ENCODE measurements around the gene MC5R.

Gene MC5R

GRCh38 chr18:13868501-13869271 lies 44.7 kb downstream of the MC5R start:
- TF ChIP-seq LEF1 (IDR thresholded peaks at IDR 0.05; ENCODE audit: borderline replicate concordance) (no peak), L3MBTL2 (conservative IDR thresholded peaks at IDR 0.05) (no peak), TARDBP (IDR thresholded peaks at IDR 0.05) (no peak), CTBP1 (IDR thresholded peaks at IDR 0.05; ENCODE audit: borderline replicate concordance) (no peak), ARNT (IDR thresholded peaks at IDR 0.05) (no peak), NFRKB (IDR thresholded peaks at IDR 0.05) (no peak), SUZ12 (IDR thresholded peaks at IDR 0.05) (no peak), ELF4 (IDR thresholded peaks at IDR 0.05) (no peak), HDGF (IDR thresholded peaks at IDR 0.05; ENCODE audit: borderline replicate concordance) (no peak), FOXK2 (IDR thresholded peaks at IDR 0.05) (no peak), FOXA1 (IDR thresholded peaks at IDR 0.05) (no peak), SP1 (IDR thresholded peaks at IDR 0.05) (no peak), PKNOX1 (IDR thresholded peaks at IDR 0.05) (no peak), BHLHE40 (IDR thresholded peaks at IDR 0.05; ENCODE audit: borderline replicate concordance) (no peak), FOXM1 (IDR thresholded peaks at IDR 0.05; ENCODE audit: borderline replicate concordance) (no peak), ZNF384 (IDR thresholded peaks at IDR 0.05) (no peak)
- ChIA-PET POLR2A (no interaction called here), CTCF (interaction anchor here (0.6 kb wide), 1 partner anchor 12 kb away, joined by 7 read pairs; no protein-coding TSS in a partner anchor)
- DNase-seq (ENCODE audit: extremely low spot score): no peak

GRCh38 chr18:13871701-13872100 lies 47.8 kb downstream of the MC5R start:
- TF ChIP-seq L3MBTL2 (conservative IDR thresholded peaks at IDR 0.05) (no peak), ARNT (IDR thresholded peaks at IDR 0.05) (no peak), FOXM1 (IDR thresholded peaks at IDR 0.05; ENCODE audit: borderline replicate concordance) (no peak), FOXA1 (IDR thresholded peaks at IDR 0.05) (no peak), NFRKB (IDR thresholded peaks at IDR 0.05) (no peak), SUZ12 (IDR thresholded peaks at IDR 0.05) (no peak), PKNOX1 (IDR thresholded peaks at IDR 0.05) (no peak), SP1 (IDR thresholded peaks at IDR 0.05) (no peak), CTBP1 (IDR thresholded peaks at IDR 0.05; ENCODE audit: borderline replicate concordance) (no peak), BHLHE40 (IDR thresholded peaks at IDR 0.05; ENCODE audit: borderline replicate concordance) (no peak), ZNF384 (IDR thresholded peaks at IDR 0.05) (no peak), LEF1 (IDR thresholded peaks at IDR 0.05; ENCODE audit: borderline replicate concordance) (no peak), FOXK2 (IDR thresholded peaks at IDR 0.05) (no peak), TARDBP (IDR thresholded peaks at IDR 0.05) (no peak)
- DNase-seq (ENCODE audit: extremely low spot score): no peak
- ChIA-PET CTCF (no interaction called here), POLR2A (no interaction called here)

GRCh38 chr18:13872373-13872772 lies 48.4 kb downstream of the MC5R start:
- TF ChIP-seq NFRKB (IDR thresholded peaks at IDR 0.05) (no peak), PKNOX1 (IDR thresholded peaks at IDR 0.05) (no peak), SP1 (IDR thresholded peaks at IDR 0.05) (no peak), HDGF (IDR thresholded peaks at IDR 0.05; ENCODE audit: borderline replicate concordance) (no peak), CTBP1 (IDR thresholded peaks at IDR 0.05; ENCODE audit: borderline replicate concordance) (no peak), FOXA1 (IDR thresholded peaks at IDR 0.05) (no peak), FOXK2 (IDR thresholded peaks at IDR 0.05) (no peak), BHLHE40 (IDR thresholded peaks at IDR 0.05; ENCODE audit: borderline replicate concordance) (no peak), ZNF384 (IDR thresholded peaks at IDR 0.05) (no peak), TARDBP (IDR thresholded peaks at IDR 0.05) (no peak), ELF4 (IDR thresholded peaks at IDR 0.05) (no peak)
- DNase-seq (ENCODE audit: extremely low spot score): no peak
- ChIA-PET CTCF (no interaction called here), POLR2A (no interaction called here)

- ChIA-PET CTCF (no interaction called here), POLR2A (no interaction called here)
- DNase-seq (ENCODE audit: extremely low spot score): no peak
- TF ChIP-seq CTBP1 (IDR thresholded peaks at IDR 0.05; ENCODE audit: borderline replicate concordance) (no peak), FOXA1 (IDR thresholded peaks at IDR 0.05) (no peak), BHLHE40 (IDR thresholded peaks at IDR 0.05; ENCODE audit: borderline replicate concordance) (no peak)
Measured at GRCh38 chr18:13872932-13873331, 49.0 kb downstream of the MC5R start.

- ChIA-PET CTCF (no interaction called here), POLR2A (no interaction called here)
- DNase-seq (ENCODE audit: extremely low spot score): no peak
- TF ChIP-seq BHLHE40 (IDR thresholded peaks at IDR 0.05; ENCODE audit: borderline replicate concordance): no peak
- TF ChIP-seq NFRKB (IDR thresholded peaks at IDR 0.05): no peak
- no peak for TF ChIP-seq LEF1 (IDR thresholded peaks at IDR 0.05; ENCODE audit: borderline replicate concordance)
- TF ChIP-seq ARNT (IDR thresholded peaks at IDR 0.05): no peak
- no peak for TF ChIP-seq SP1 (IDR thresholded peaks at IDR 0.05)
- no peak for TF ChIP-seq HDGF (IDR thresholded peaks at IDR 0.05; ENCODE audit: borderline replicate concordance)
- TF ChIP-seq CTBP1 (IDR thresholded peaks at IDR 0.05; ENCODE audit: borderline replicate concordance): no peak
- TF ChIP-seq SUZ12 (IDR thresholded peaks at IDR 0.05): no peak
- no peak for TF ChIP-seq FOXK2 (IDR thresholded peaks at IDR 0.05)
- no peak for TF ChIP-seq FOXA1 (IDR thresholded peaks at IDR 0.05)
- TF ChIP-seq ZNF384 (IDR thresholded peaks at IDR 0.05): no peak
- TF ChIP-seq ELF4 (IDR thresholded peaks at IDR 0.05): no peak
- no peak for TF ChIP-seq PKNOX1 (IDR thresholded peaks at IDR 0.05)
- no peak for TF ChIP-seq TARDBP (IDR thresholded peaks at IDR 0.05)
Measured at GRCh38 chr18:13874558-13874957, 50.6 kb downstream of the MC5R start.

All from HEK293T (cell line).